Activated effector memory CD4-positive, alpha-beta T cell treated with Interleukin-2 at 50 U/mL for 16 hours (primary cell): Measurements from ENCODE around the gene LPAR2.

ENCODE experiments used
- DNase-seq: peaks from one replicate; pipeline ENCODE4 v3.0.0-alpha.2; 2020

Gene LPAR2

DNA sequence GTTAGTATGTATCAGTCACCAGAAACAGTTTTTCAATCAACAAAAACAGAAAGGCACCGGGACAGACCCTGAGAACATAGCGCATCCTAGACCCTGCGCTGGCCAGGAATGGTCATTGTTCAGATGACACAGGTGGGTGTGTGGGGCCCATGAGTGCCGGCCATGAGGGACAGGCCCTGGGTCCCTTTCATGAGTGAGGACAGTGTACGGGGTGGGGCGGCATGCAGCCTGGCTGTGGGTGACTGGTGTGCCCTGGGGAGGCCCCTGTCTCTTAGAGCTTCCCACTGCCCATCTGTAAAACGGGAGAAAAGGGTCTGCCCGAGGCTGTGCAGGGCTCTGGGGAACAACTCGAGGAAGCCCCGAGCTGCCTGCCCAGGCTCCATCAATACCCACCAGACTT, 35.3 kb downstream of the LPAR2 start:
- no peak for DNase-seq

DNA sequence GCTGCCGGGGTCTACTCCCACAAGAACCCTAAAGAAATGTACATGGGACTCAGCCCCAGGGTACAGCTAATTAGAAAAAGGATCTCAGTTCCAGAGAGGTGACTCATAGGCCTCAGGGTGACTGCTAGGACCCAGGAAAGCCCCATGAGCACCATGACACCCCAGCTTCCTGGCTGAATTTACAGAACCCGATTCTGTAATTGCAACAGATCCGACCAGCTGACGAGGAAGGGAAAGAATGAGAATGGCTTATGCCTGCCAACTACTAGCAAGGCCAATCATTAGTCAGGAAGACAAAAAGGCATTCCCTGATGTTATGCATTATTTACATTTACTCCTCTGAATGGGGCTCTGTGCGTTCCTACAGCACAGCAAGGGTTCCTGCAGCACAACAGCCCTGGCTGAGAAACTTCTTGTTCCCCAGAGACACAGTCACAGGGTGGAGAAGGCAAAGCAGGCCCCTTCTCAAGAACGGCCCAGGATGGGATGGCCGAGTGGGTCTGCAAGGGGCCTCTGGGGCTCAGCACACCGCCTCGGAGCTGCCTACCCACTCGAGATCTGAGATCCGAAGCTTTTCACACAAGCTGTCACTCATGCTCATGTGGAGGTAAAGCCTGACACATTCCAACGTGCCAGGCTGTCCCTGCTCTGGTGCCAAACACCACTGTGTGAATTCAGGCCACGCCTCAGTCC, 36.7 kb downstream of the LPAR2 start:
- peak; percentile 52 for DNase-seq

DNA sequence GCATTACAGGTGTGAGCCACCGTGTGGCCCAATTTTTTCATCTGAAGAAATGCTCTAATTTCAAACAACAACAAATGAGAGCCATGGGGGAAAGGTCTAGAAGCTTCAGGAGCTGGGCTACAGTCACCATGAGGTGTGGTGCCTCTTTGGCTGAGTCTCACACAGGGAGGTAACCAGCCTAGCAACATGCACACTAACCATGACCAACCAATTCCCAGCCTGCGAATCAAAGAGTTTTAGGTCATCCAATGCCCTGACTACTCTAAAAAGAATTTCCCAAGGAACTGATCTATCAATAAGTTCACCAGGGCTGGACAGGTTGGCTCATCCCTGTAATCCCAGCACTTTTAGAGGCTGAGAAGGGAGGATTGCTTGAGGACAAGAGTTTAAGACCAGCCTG, 39.5 kb downstream of the LPAR2 start:
- DNase-seq: no peak

DNA sequence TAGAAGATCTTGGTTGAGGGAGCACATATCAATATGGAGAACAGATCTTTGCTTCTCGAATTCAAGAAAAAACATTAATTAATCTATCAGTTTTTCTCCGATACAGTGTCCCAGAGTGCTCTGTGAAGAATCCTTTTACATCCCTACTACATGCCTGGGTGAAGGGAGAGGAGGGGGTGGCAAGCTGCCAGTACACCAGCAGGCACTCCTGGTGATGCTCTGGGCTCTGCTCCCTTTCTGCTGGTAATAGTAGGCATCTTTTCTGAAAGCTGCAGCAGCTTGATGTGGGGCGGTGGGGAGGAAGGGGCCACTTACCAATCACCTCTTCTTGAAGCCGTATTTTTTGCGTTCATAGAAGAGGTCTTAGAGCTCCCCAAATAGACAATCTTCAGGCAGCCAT, 40.2 kb downstream of the LPAR2 start:
- DNase-seq: no peak

DNA sequence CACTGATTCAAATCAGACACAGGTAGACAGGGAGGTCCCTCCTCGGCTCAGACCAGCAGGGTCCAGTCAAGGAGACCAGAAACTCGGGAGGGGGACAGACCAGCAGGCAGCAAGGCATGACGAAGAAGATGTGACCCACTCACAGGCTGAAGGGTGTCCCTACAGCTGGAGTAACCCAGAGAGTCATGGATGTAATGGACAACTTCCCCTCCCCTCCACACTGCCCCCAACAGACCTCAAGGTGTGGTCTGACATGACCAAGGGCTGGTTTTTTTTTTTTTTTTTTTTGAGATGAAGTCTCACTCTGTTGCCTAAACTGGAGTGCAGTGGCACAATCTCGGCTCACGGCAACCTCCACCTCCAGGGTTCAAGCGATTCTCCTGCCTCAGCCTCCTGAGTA, 43.7 kb downstream of the LPAR2 start:
- DNase-seq: no peak

DNA sequence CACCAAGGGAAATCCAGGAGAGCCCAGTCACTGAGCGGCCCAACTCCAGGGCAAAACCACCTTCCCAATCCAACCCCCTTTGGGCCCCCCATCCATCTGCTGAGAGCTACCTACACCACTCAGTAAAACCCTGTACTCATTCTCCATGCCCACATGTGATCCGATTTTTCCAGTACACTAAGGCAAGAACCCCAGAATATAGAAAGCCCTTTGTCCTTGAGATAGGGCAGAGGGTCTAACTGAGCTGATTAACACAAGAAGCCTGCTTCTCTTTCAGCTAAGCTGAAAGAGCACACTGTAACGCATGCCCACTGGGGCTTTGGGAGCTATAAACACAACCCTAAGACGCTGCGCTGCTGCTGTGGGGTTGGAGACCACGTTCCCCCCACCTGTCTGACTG, 45.5 kb downstream of the LPAR2 start:
- DNase-seq: no peak

DNA sequence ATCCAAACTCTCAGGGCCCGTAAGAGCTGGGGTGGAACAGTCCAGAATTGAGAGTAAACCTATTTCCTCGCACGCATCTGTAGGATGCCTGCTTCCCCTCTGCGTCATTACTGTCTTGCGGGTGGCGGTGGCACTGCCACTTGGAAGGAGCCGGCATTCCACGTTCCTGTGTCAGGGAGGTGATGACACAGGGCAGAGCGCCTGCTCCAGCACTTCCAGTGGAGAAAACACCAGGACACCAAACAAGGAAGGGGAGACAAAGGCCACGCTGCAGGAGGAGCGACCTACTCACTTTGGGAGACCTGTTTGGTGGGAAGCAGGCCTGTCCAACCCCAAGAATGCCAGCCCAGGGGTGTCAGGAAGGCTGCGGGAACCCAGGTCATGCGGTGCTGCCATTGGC, 46.6 kb downstream of the LPAR2 start:
- no peak for DNase-seq

DNA sequence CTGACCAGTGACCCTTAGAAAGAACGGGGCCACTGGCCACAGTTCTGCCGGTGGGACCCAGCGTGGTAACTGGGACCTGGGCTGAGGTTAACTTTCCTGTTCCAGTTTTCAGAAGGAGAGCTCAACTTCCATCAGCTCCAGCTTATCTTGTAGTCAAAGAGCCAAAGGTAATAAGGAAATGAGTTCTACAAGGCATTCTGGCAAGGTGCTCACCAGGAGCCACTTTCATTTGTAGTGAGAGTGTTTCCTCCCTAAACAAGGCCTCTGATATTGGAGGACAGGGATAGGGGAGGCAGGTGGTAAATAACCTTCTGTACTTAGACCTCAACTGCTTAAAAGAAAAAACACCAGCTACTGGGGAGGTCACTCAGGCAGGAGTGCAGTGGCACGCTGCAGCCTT, 47.6 kb downstream of the LPAR2 start:
- DNase-seq: no peak

DNA sequence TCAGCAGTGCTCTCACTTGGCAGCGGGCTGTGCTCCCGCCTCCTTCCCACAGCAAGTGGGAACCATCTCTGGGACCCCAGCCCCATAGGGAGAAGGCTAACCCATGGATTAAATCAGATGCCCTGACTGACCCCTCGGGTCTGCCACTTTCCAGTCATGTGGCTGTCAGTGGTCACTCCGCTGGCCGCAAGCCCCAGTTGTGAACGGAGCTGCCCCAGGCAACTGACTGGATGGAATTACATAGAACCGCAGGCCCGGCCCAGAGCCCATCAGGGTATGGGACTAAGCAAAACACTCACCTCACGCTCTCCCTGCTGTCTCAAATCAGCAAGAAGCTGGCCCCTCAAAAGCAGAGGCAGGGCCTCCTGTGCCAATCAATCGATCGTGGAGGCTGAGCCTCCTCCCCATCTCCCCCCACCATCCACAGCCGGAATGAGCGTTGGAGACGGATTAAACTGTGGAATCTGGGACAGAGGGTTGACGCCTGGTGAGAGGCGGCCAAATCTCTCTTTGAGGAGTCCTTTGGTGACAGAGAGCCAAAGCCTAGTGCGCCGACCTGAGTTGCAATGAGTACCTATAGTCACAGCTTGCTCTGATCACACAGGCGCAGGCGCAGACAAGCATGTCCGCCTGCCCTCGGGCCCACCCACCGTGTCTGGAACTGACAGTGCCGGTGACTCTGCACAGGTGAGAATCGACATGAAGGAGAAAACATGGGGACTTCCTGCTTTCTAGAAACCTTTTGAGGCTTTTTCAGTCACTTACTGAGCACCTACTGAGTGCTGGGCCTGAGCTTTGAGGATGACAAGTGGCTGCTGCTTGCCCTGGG, 48.3 kb downstream of the LPAR2 start:
- DNase-seq: no peak

DNA sequence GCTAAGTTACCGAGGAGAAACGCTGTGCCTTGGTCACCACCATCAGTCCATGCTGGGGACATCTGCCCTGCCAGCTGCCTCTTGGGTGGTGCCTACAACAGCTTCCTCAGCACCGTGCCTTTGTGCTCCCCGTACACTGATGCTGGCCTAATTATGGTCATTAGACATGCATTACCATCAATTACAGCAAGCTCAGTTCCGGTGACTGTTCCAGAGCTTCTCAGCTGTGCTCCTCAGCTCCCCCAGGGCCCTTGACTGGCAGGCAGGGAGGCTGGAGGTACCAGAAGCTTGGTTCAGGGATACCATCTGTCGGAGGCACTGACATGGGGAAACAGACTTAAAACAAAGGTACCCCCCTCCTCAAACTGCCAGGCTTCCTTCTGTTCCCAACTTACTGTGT, 49.8 kb downstream of the LPAR2 start:
- no peak for DNase-seq

DNA sequence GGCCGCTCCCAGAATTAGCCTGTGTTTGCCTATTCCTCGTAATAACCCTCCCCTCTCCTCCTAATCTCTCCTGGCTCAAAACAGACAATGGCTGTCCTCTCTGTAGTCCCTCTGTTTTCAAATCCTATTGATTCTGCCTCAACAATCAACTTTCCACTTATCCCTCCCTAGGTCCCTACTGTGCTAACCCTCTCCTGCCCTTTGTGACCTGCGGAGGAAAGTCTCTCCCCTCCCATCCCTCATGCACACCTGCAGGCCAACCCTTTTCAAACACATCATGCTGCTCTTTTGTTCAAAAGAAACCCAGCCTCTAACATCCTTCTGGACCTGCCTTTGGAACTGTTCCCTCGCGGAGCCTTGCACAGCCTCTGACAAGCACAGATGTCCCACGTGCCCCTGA, 52.6 kb downstream of the LPAR2 start:
- DNase-seq: no peak
